ENCODE data around the gene CNOT1. TPM values are rescaled to one million over a fixed set of nuclear protein-coding genes. Genes with fewer than 3 reads are reported as not detected.
"Not testable (repeated sequence)": the region's sequence is repeated elsewhere in the genome, so short reads cannot be mapped to it uniquely, and the experiment has no call there.

Gene CNOT1
- total RNA-seq, 1 experiment from 2014 or later, result 328 TPM

DNA sequence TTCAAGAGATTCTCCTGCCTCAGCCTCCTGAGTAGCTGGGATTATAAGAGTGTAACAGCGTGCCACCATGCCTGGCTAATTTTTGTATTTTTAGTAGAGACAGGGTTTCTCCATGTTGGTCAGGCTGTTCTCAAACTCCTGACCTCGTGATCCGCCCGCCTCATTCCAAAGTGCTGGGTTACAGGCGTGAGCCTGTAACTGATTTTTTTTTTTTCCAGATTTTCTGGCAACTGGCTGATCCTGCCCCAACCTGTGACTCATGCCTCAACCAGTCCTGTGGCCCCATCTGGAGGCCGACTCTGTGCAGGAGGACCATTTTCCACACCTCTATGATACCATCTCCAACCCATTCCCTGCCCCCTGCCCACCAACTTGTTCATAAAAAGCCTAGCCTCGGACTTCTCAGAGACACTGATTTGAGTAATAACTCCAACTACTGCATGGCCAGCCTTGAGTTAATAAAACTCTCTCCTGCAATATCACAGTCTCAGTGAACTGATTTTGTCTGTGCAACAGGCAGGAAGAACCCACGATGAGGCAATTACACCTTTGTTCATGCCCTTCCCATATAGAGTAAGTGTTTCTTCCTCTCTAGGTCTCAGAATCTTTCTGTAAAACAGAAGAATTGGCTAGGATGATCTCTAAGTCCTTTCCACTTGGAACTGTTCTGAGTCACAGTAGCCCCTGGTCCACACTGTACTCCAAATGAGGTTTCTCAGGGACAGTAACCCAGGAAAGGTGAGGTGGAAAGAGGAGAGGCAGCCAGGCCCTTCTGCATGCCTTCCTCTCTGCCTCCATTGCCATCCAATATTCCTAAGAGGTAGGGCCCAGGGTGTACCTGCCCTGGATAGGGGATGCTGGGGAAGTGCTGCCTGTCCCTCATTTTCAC, 8.8 kb upstream of the CNOT1 start:
- Mint-ChIP-seq H3K9me3 (no peaks in the 10 kb centered on the region), H3K4me3 (no peak overlapping the region), H3K36me3 (ENCODE audit: insufficient read depth in 1 of 3, low read depth in 3 of 3) (no peaks in the 10 kb centered on the region), H3K4me1 (no peaks in the 10 kb centered on the region), H3K27me3 (ENCODE audit: low read depth) (peaks cover 4% of the 10 kb centered on the region), H3K27ac (no peak overlapping the region)
- Histone ChIP-seq H2BK12ac (ENCODE audit: insufficient read length, low read depth, low read length) (no peak overlapping the region), H2AK5ac (ENCODE audit: insufficient read length, low read length) (no peak overlapping the region), H4K5ac (ENCODE audit: insufficient read length, low read depth, low read length) (no peak overlapping the region), H3K4ac (ENCODE audit: low read depth, low read length) (no peak overlapping the region), H3K23ac (ENCODE audit: insufficient read length, low read depth, low read length) (no peak overlapping the region), H4K8ac (replicated peaks; ENCODE audit: insufficient read length, low read depth, low read length) (no peak overlapping the region), H3K27ac (ENCODE audit: insufficient read length, low read depth, low read length) (no peak overlapping the region), H4K91ac (ENCODE audit: insufficient read length, low read depth, low read length) (no peak overlapping the region), H3K14ac (ENCODE audit: insufficient read depth, low read length) (no peak overlapping the region), H2BK20ac (ENCODE audit: low read depth, low read length, poor library complexity, severe bottlenecking) (no peak overlapping the region), H3K4me1 (ENCODE audit: insufficient read depth, low read length) (no peaks in the 10 kb centered on the region), H3K18ac (ENCODE audit: insufficient read length, low read depth, low read length) (no peak overlapping the region), H2BK120ac (ENCODE audit: low read depth, low read length, poor library complexity, severe bottlenecking) (no peak overlapping the region), H2BK15ac (ENCODE audit: low read depth, low read length) (no peak overlapping the region), H4K20me1 (ENCODE audit: control insufficient read depth, insufficient read depth, insufficient read length) (no peaks in the 10 kb centered on the region), H3T11ph (ENCODE audit: low read length) (no peak overlapping the region), H3K23me2 (ENCODE audit: insufficient read length, low read depth, low read length, poor library complexity, severe bottlenecking) (no peaks in the 10 kb centered on the region), H3K27me3 (ENCODE audit: insufficient read depth, low read length) (no peaks in the 10 kb centered on the region), H3K9ac (ENCODE audit: extremely low read depth, insufficient read length, low read length) (no peak overlapping the region), H2AFZ (ENCODE audit: low read length) (no peak overlapping the region), H3K56ac (ENCODE audit: insufficient read length, low read depth, low read length) (no peak overlapping the region), H3K9me3 (ENCODE audit: control insufficient read depth, low read depth, low read length) (no peaks in the 10 kb centered on the region), H3K4me2 (ENCODE audit: insufficient read depth, insufficient read length, low read length) (no peak overlapping the region), H2BK5ac (ENCODE audit: insufficient read length, low read length) (no peak overlapping the region), H3K79me1 (ENCODE audit: insufficient read depth, low read depth, low read length, poor library complexity, severe bottlenecking) (no peaks in the 10 kb centered on the region), H3K79me2 (ENCODE audit: insufficient read depth, low read length) (no peaks in the 10 kb centered on the region)
- peak; percentile 72 for DNase-seq
- no CpG with 5 or more reads among the region's 8 CpGs for WGBS (ENCODE audit: extremely low coverage, insufficient read length, low lambda C conversion rate)
- TF ChIP-seq CTCF (conservative IDR thresholded peaks at IDR 0.05), result peak; percentile 49

- not testable (repeated sequence) for H3K27ac ChIP-seq (ENCODE audit: insufficient read length, low read depth, low read length); H2BK20ac ChIP-seq (ENCODE audit: low read depth, low read length, poor library complexity, severe bottlenecking); H4K20me1 ChIP-seq (ENCODE audit: control insufficient read depth, insufficient read depth, insufficient read length); H2BK15ac ChIP-seq (ENCODE audit: low read depth, low read length); H2BK12ac ChIP-seq (ENCODE audit: insufficient read length, low read depth, low read length); H3K27ac Mint-ChIP-seq; H3K36me3 Mint-ChIP-seq (ENCODE audit: insufficient read depth in 1 of 3, low read depth in 3 of 3); H2AK5ac ChIP-seq (ENCODE audit: insufficient read length, low read length); DNase-seq; H3K18ac ChIP-seq (ENCODE audit: insufficient read length, low read depth, low read length); H3K79me2 ChIP-seq (ENCODE audit: insufficient read depth, low read length); H4K91ac ChIP-seq (ENCODE audit: insufficient read length, low read depth, low read length); H3K56ac ChIP-seq (ENCODE audit: insufficient read length, low read depth, low read length); H4K8ac ChIP-seq (replicated peaks; ENCODE audit: insufficient read length, low read depth, low read length); H3K9me3 Mint-ChIP-seq; H3K27me3 Mint-ChIP-seq (ENCODE audit: low read depth); H3K23ac ChIP-seq (ENCODE audit: insufficient read length, low read depth, low read length); H3K4me1 Mint-ChIP-seq; H3K4ac ChIP-seq (ENCODE audit: low read depth, low read length); H3K9ac ChIP-seq (ENCODE audit: extremely low read depth, insufficient read length, low read length); H4K5ac ChIP-seq (ENCODE audit: insufficient read length, low read depth, low read length); H3K9me3 ChIP-seq (ENCODE audit: control insufficient read depth, low read depth, low read length); H3K4me1 ChIP-seq (ENCODE audit: insufficient read depth, low read length); H3K4me3 Mint-ChIP-seq; H2BK5ac ChIP-seq (ENCODE audit: insufficient read length, low read length); H2BK120ac ChIP-seq (ENCODE audit: low read depth, low read length, poor library complexity, severe bottlenecking); H2AFZ ChIP-seq (ENCODE audit: low read length); H3K4me2 ChIP-seq (ENCODE audit: insufficient read depth, insufficient read length, low read length); H3K27me3 ChIP-seq (ENCODE audit: insufficient read depth, low read length); H3K23me2 ChIP-seq (ENCODE audit: insufficient read length, low read depth, low read length, poor library complexity, severe bottlenecking); H3T11ph ChIP-seq (ENCODE audit: low read length); H3K14ac ChIP-seq (ENCODE audit: insufficient read depth, low read length); H3K79me1 ChIP-seq (ENCODE audit: insufficient read depth, low read depth, low read length, poor library complexity, severe bottlenecking)
- WGBS (ENCODE audit: extremely low coverage, insufficient read length, low lambda C conversion rate), result no CpG with 5 or more reads among the region's 6 CpGs
These were observed 7.4 kb upstream of the CNOT1 start for GRCh38 chr16:58637021-58637420.

Measured in H9 (cell line).